Testis (tissue), 2 donors: ENCODE results near the gene WFS1.

ENCODE experiments used
- POLR2A ChIP-seq: fragments of 450-650 bp; IDR thresholded peaks from one replicate; pipeline ENCODE4 v1.6.1; 2017; ENCODE audit warnings: antibody characterized with exemption, mild to moderate bottlenecking, moderate library complexity
- TF ChIP-seq, protein P1 (sequence below), 3 experiments: fragments of 450-650 bp in 2 of 3; fragments of 200-600 bp in 1 of 3; sonication (generic) in 1 of 3; IDR thresholded peaks; one replicate each; pipeline ENCODE4 v1.5.1; 2016 to 2019; ENCODE audit warnings: antibody characterized with exemption in 3 of 3, mild to moderate bottlenecking in 2 of 3, moderate library complexity in 1 of 3

DNA sequence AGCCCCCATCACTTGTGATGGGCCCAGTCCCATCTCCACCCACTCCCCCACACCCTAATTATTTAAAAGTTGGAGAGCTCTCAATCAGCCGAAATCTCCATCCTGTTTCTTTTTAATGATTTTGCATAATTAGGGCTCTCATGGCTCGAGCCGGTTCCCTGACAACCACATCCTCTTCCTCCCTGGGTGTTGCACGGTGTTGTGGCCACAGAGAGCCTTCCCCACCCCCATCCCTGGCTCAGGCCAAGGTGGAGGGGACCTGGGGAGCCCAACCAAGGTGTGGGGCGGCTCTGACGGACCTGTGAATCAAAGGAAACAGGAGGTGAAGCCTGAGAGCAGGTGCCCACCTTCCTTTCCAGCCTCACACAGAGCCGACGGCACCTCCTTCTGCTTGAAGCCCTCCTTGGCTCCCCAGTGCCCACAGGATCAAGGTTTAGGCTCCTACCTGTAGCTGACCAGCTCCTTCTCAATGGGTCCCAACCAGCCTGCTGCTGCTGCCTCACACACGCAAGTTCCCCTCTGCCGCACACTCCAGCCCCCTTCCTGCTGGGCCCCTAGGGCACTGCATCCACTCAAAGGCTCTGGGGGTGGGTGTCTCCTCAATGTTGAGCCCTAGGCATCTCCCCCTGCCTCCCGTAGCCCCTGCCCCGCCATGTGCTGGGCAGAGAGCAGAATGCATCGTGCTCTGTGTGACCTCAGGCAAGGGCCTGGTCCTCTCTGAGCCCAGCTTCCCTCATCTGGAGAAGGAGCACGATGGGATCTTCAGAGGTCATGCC, 68.7 kb downstream of the WFS1 start:
- TF ChIP-seq, protein P1, sequence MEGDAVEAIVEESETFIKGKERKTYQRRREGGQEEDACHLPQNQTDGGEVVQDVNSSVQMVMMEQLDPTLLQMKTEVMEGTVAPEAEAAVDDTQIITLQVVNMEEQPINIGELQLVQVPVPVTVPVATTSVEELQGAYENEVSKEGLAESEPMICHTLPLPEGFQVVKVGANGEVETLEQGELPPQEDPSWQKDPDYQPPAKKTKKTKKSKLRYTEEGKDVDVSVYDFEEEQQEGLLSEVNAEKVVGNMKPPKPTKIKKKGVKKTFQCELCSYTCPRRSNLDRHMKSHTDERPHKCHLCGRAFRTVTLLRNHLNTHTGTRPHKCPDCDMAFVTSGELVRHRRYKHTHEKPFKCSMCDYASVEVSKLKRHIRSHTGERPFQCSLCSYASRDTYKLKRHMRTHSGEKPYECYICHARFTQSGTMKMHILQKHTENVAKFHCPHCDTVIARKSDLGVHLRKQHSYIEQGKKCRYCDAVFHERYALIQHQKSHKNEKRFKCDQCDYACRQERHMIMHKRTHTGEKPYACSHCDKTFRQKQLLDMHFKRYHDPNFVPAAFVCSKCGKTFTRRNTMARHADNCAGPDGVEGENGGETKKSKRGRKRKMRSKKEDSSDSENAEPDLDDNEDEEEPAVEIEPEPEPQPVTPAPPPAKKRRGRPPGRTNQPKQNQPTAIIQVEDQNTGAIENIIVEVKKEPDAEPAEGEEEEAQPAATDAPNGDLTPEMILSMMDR (IDR thresholded peaks at IDR 0.05) = no peak
- TF ChIP-seq POLR2A = no peak
